ENCODE measurements around the gene CHST11. TPM values are rescaled to one million over a fixed set of nuclear protein-coding genes. Genes with fewer than 3 reads are reported as not detected.

CHST11 gene
- total RNA-seq, 5 donors from 2014 or later (not counting 1 experiment from before 2014, with no cell fraction given) = 49.8 to 78.3 (median 63.7) TPM

DNA sequence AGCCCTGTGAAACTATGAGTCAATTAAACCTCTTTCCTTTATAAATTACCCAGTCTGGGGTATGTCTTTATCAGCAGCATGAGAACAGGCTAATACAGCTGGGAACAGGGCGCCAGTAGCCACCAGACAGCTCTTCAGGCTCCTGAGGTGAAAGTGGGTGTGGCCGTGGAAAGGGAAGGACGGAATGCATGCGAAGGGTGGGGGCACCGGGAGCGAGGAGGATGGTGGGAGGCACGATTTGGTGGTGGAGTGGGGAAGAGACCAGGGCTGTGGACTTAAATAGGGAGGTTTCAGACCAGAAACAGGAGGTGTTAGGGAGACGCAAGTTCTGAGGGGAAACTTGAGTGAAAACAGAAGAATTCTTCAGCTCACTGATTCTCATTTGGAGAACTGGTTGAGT lies 44.1 kb upstream of the CHST11 start:
- no peak overlapping the region for H3K4me3 Mint-ChIP-seq
- Histone ChIP-seq H3K4me1 (ENCODE audit: control insufficient read depth in 1 of 2, extremely low read depth in 1 of 2, insufficient read depth in 2 of 2, low read length in 2 of 2) (no peaks in the 10 kb centered on the region), H3K27ac (ENCODE audit: low read length) (no peak overlapping the region), H3K36me3 (ENCODE audit: control insufficient read depth in 2 of 2, extremely low read depth in 1 of 2, insufficient read depth in 1 of 2, low read length in 1 of 2) (no peaks in the 10 kb centered on the region), H3K27me3 (replicated peaks in 1 of 2; ENCODE audit: control insufficient read depth in 2 of 2, extremely low read depth in 1 of 2, insufficient read depth in 2 of 2, low read length in 1 of 2) (peaks cover 0 to 2% of the 10 kb centered on the region in 2 experiments), H3K9me3 (no peaks in the 10 kb centered on the region), H3K4me3 (ENCODE audit: control insufficient read depth in 1 of 2, extremely low read depth in 1 of 2, low read length in 1 of 2) (no peak overlapping the region)
- no peak for ATAC-seq (replicated peaks in 1 of 4)
- no peaks in the 10 kb centered on the region for H3K9me3 Mint-ChIP-seq
- H3K27me3 Mint-ChIP-seq = peaks cover 0 to 4% of the 10 kb centered on the region in 2 donors
- H3K4me1 Mint-ChIP-seq = no peaks in the 10 kb centered on the region
- H3K27ac Mint-ChIP-seq = no peak overlapping the region
- POLR2A ChIA-PET = no interaction called here
- DNase-seq = no peak
- H3K36me3 Mint-ChIP-seq = no peaks in the 10 kb centered on the region
- CTCF ChIA-PET = no interaction called here
- 89% methylated on average over 7 of the region's 8 CpGs for WGBS (ENCODE audit: insufficient coverage)

DNA sequence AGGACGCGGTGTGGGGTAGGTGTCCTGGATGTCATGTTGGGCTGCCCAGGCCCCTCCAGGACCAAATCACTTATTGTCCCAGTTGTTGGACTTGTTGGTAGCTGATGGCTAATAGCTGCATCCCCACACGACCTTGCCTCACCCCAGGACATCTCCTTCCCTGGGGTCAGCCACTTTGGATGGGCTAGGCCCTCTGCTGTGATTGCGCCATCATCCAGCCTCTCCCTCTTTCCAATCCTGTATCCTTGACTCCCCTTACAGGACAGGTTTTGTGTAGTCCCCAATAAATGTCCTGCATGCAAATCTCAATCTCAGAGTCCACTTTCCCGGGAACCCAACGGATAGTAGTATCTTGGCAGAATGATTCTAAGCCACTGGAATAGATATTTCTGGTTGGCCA lies 43.4 kb upstream of the CHST11 start:
- Histone ChIP-seq H3K36me3 (ENCODE audit: control insufficient read depth in 2 of 2, extremely low read depth in 1 of 2, insufficient read depth in 1 of 2, low read length in 1 of 2) (no peaks in the 10 kb centered on the region), H3K4me3 (ENCODE audit: control insufficient read depth in 1 of 2, extremely low read depth in 1 of 2, low read length in 1 of 2) (no peak overlapping the region), H3K27me3 (replicated peaks in 1 of 2; ENCODE audit: control insufficient read depth in 2 of 2, extremely low read depth in 1 of 2, insufficient read depth in 2 of 2, low read length in 1 of 2) (peaks cover 0 to 2% of the 10 kb centered on the region in 2 experiments), H3K9me3 (no peaks in the 10 kb centered on the region), H3K4me1 (ENCODE audit: control insufficient read depth in 1 of 2, extremely low read depth in 1 of 2, insufficient read depth in 2 of 2, low read length in 2 of 2) (no peaks in the 10 kb centered on the region), H3K27ac (ENCODE audit: low read length) (no peak overlapping the region)
- Mint-ChIP-seq H3K27me3 (peaks cover 0 to 4% of the 10 kb centered on the region in 2 donors), H3K9me3 (no peaks in the 10 kb centered on the region), H3K36me3 (no peaks in the 10 kb centered on the region), H3K4me3 (no peak overlapping the region), H3K4me1 (no peaks in the 10 kb centered on the region), H3K27ac (no peak overlapping the region)
- DNase-seq = no peak
- no peak for ATAC-seq (replicated peaks in 1 of 4)
- POLR2A ChIA-PET = no interaction called here
- WGBS (ENCODE audit: insufficient coverage) = 94% methylated on average over 2 of the region's 6 CpGs
- CTCF ChIA-PET = no interaction called here

DNA sequence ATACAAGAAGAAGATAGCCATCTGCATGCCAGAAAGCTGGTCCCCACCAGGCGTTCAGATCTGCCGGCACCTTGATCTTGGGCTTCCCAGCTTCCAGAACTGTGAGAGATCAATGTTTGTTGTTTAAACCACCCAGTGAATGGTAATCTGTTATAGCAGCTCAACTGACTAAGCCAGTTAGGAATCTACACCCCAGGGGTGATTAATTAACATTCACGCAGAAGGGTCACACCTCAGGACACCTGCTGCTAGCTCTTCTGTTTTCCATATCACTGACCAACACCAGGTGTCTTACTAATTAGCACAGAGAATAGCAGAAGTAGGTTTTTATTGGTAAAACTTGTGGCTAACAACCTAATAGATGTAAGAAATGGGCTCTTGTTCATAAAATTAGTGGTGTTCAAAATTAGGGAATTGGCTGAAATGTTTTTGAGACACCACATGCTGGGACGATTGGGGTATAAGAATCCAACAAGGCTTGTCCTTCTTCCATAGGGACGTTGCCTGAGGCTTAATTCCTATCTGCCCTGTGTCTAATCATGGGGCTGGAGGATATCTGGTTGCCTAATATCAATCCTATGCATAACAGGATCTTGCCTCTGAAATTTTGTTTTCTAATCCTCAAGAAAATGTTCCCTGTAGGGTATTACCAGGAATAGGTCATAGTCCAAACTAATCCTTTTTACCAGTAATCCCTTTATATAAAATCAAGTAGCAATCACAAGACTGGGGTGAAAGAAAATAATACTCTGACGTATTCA lies 42.0 kb upstream of the CHST11 start:
- WGBS (ENCODE audit: insufficient coverage) = 40% methylated on average over 1 of the region's 6 CpGs
- ChIA-PET POLR2A (no interaction called here), CTCF (no interaction called here)
- H3K9me3 Mint-ChIP-seq = no peaks in the 10 kb centered on the region
- ATAC-seq (replicated peaks in 1 of 4) = no peak
- no peak overlapping the region for H3K4me3 ChIP-seq (ENCODE audit: control insufficient read depth in 1 of 2, extremely low read depth in 1 of 2, low read length in 1 of 2)
- no peaks in the 10 kb centered on the region for H3K9me3 ChIP-seq
- H3K4me1 ChIP-seq (ENCODE audit: control insufficient read depth in 1 of 2, extremely low read depth in 1 of 2, insufficient read depth in 2 of 2, low read length in 2 of 2) = no peaks in the 10 kb centered on the region
- no peak overlapping the region for H3K4me3 Mint-ChIP-seq
- no peaks in the 10 kb centered on the region for H3K36me3 Mint-ChIP-seq
- H3K36me3 ChIP-seq (ENCODE audit: control insufficient read depth in 2 of 2, extremely low read depth in 1 of 2, insufficient read depth in 1 of 2, low read length in 1 of 2) = no peaks in the 10 kb centered on the region
- H3K27ac ChIP-seq (ENCODE audit: low read length) = no peak overlapping the region
- H3K27me3 ChIP-seq (replicated peaks in 1 of 2; ENCODE audit: control insufficient read depth in 2 of 2, extremely low read depth in 1 of 2, insufficient read depth in 2 of 2, low read length in 1 of 2) = no peaks in the 10 kb centered on the region
- DNase-seq = no peak
- H3K4me1 Mint-ChIP-seq = no peaks in the 10 kb centered on the region
- peaks cover 0 to 4% of the 10 kb centered on the region in 2 donors for H3K27me3 Mint-ChIP-seq
- no peak overlapping the region for H3K27ac Mint-ChIP-seq

DNA sequence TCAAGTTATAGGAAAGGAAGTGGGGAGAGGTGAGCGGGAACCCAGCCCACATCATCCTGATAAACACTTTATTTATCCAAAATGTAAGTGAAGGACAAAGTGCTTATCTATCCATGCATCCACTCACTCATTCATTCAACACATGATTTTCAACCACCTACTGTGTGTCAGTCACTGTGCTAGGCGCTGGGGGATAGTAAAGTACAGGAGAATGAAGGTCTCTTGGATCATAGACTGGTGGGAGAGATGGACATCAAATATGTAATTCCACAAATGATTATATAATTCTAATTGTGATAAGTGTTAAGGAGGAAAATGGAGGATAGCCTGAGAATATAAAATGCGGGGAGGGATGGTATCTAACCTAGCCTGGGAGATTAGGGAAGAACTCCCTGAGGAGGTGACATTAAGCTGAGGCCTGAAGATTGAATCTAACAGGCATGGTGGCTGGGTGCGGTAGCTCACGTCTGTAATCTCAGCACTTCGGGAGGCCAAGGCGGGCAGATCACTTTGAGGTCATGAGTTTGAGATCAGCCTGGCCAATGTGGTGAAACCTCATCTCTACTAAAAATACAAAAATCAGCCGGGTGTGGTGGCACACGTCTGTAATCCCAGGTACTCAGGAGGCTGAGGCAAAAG lies 41.3 kb upstream of the CHST11 start:
- ATAC-seq (replicated peaks in 1 of 4) (no peak), DNase-seq (no peak)
- Histone ChIP-seq H3K9me3 (no peaks in the 10 kb centered on the region), H3K27ac (ENCODE audit: low read length) (no peak overlapping the region), H3K36me3 (ENCODE audit: control insufficient read depth in 2 of 2, extremely low read depth in 1 of 2, insufficient read depth in 1 of 2, low read length in 1 of 2) (no peaks in the 10 kb centered on the region), H3K4me1 (ENCODE audit: control insufficient read depth in 1 of 2, extremely low read depth in 1 of 2, insufficient read depth in 2 of 2, low read length in 2 of 2) (no peaks in the 10 kb centered on the region), H3K27me3 (replicated peaks in 1 of 2; ENCODE audit: control insufficient read depth in 2 of 2, extremely low read depth in 1 of 2, insufficient read depth in 2 of 2, low read length in 1 of 2) (no peaks in the 10 kb centered on the region), H3K4me3 (ENCODE audit: control insufficient read depth in 1 of 2, extremely low read depth in 1 of 2, low read length in 1 of 2) (no peak overlapping the region)
- Mint-ChIP-seq H3K4me3 (no peak overlapping the region), H3K9me3 (no peaks in the 10 kb centered on the region), H3K27me3 (peaks cover 0 to 4% of the 10 kb centered on the region in 2 donors), H3K4me1 (no peaks in the 10 kb centered on the region), H3K36me3 (no peaks in the 10 kb centered on the region), H3K27ac (no peak overlapping the region)
- POLR2A ChIA-PET = no interaction called here
- CTCF ChIA-PET = no interaction called here
- WGBS (ENCODE audit: insufficient coverage) = 80% methylated on average over 1 of the region's 9 CpGs

DNA sequence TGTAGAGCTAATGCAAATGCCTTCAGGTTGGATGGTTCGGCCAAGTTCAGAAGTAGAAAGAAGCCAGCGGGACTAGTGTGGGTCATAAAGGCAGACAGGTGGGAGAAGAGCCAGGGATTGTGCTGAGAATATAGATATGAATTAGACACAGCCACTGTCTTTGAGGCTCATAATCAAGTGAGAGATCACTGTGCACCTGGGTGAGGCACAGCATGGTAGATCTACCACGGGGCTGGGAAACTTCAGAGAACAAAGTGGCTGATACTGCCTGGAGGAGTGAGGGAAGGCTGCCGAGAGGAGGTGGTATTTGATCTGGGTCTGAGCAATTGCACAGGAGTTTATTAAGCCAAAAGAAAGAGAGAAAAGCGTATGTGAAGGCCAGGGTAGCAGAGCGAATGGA lies 40.6 kb upstream of the CHST11 start:
- H3K4me3 ChIP-seq (ENCODE audit: control insufficient read depth in 1 of 2, extremely low read depth in 1 of 2, low read length in 1 of 2) = no peak overlapping the region
- ATAC-seq (replicated peaks in 1 of 4) (no peak), DNase-seq (no peak)
- no peak overlapping the region for H3K27ac Mint-ChIP-seq
- WGBS (ENCODE audit: insufficient coverage) = 50% methylated on average over 4 of the region's 6 CpGs
- H3K9me3 Mint-ChIP-seq = no peaks in the 10 kb centered on the region
- H3K27ac ChIP-seq (ENCODE audit: low read length) = no peak overlapping the region
- POLR2A ChIA-PET = no interaction called here
- H3K4me3 Mint-ChIP-seq = no peak overlapping the region
- H3K4me1 Mint-ChIP-seq = peaks cover 3 to 4% (median 4%) of the 10 kb centered on the region in 3 donors
- no peaks in the 10 kb centered on the region for H3K4me1 ChIP-seq (ENCODE audit: control insufficient read depth in 1 of 2, extremely low read depth in 1 of 2, insufficient read depth in 2 of 2, low read length in 2 of 2)
- H3K27me3 ChIP-seq (replicated peaks in 1 of 2; ENCODE audit: control insufficient read depth in 2 of 2, extremely low read depth in 1 of 2, insufficient read depth in 2 of 2, low read length in 1 of 2) = no peaks in the 10 kb centered on the region
- H3K36me3 Mint-ChIP-seq = no peaks in the 10 kb centered on the region
- H3K27me3 Mint-ChIP-seq = peaks cover 0 to 4% of the 10 kb centered on the region in 2 donors
- no peaks in the 10 kb centered on the region for H3K36me3 ChIP-seq (ENCODE audit: control insufficient read depth in 2 of 2, extremely low read depth in 1 of 2, insufficient read depth in 1 of 2, low read length in 1 of 2)
- CTCF ChIA-PET = no interaction called here
- H3K9me3 ChIP-seq = no peaks in the 10 kb centered on the region

DNA sequence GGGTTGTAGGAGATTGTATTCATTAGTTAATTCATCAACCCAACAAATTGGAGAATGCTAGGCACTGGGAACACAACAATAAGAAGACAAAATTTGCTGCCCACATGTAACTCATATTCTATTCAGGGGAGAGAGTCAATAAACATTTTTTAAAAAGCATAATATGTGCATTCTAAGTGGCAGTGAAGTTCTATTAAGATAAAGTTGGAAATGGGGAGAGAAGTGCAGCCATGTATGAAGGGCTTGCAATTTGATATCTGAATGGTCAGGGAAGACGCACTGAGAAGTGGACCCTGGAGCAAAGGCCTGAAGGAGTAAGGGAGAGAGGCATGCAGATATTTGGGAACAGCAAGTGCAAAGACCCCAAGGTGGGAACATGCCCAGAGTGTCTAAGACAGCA lies 40.2 kb upstream of the CHST11 start:
- H3K4me1 ChIP-seq (ENCODE audit: control insufficient read depth in 1 of 2, extremely low read depth in 1 of 2, insufficient read depth in 2 of 2, low read length in 2 of 2) = no peaks in the 10 kb centered on the region
- no peak overlapping the region for H3K4me3 ChIP-seq (ENCODE audit: control insufficient read depth in 1 of 2, extremely low read depth in 1 of 2, low read length in 1 of 2)
- ATAC-seq (replicated peaks in 1 of 4) (no peak), DNase-seq (no peak)
- Mint-ChIP-seq H3K36me3 (no peaks in the 10 kb centered on the region), H3K27me3 (peaks cover 0 to 4% of the 10 kb centered on the region in 2 donors), H3K4me3 (no peak overlapping the region), H3K4me1 (peaks cover 6 to 7% (median 6%) of the 10 kb centered on the region in 3 donors), H3K9me3 (no peaks in the 10 kb centered on the region), H3K27ac (no peak overlapping the region)
- ChIA-PET CTCF (no interaction called here), POLR2A (no interaction called here)
- H3K36me3 ChIP-seq (ENCODE audit: control insufficient read depth in 2 of 2, extremely low read depth in 1 of 2, insufficient read depth in 1 of 2, low read length in 1 of 2) = no peaks in the 10 kb centered on the region
- H3K27ac ChIP-seq (ENCODE audit: low read length) = no peak overlapping the region
- H3K9me3 ChIP-seq = no peaks in the 10 kb centered on the region
- no peaks in the 10 kb centered on the region for H3K27me3 ChIP-seq (replicated peaks in 1 of 2; ENCODE audit: control insufficient read depth in 2 of 2, extremely low read depth in 1 of 2, insufficient read depth in 2 of 2, low read length in 1 of 2)
- 0% methylated on average over 1 of the region's 1 CpG for WGBS (ENCODE audit: insufficient coverage)

Data from T-cell (primary cell).